Dendritic cell treated with granulocyte-macrophage colony-stimulating factor and Interleukin-4, amounts not matched to agents 40 ng/mL and 50 ng/mL, for 4 days (primary cell): ENCODE data around the gene GNG10.

ENCODE experiments used
- H3K27ac Mint-ChIP-seq: one replicate; pipeline ENCODE4 v1.8.0; 2022; ENCODE audit warnings: mild to moderate bottlenecking, mixed read lengths
- H3K27me3 Mint-ChIP-seq: one replicate; pipeline ENCODE4 v1.8.0; 2022; ENCODE audit warnings: mild to moderate bottlenecking, mixed read lengths
- H3K36me3 Mint-ChIP-seq: one replicate; pipeline ENCODE4 v1.8.0; 2022; ENCODE audit warnings: low read depth, mixed read lengths
- H3K4me1 Mint-ChIP-seq: one replicate; pipeline ENCODE4 v1.8.0; 2022; ENCODE audit warnings: low read depth, mixed read lengths
- H3K4me3 Mint-ChIP-seq: one replicate; pipeline ENCODE4 v1.8.0; 2022; ENCODE audit warnings: mild to moderate bottlenecking, moderate library complexity, mixed read lengths
- H3K9me3 Mint-ChIP-seq: one replicate; pipeline ENCODE4 v1.8.0; 2022; ENCODE audit warnings: mixed read lengths
- intact Hi-C: fragments of 100-400 bp; cut with micrococcal nuclease; formaldehyde crosslinking; loops from one replicate; pipeline ENCODE4 v1.15.0; 2022

Gene GNG10

DNA sequence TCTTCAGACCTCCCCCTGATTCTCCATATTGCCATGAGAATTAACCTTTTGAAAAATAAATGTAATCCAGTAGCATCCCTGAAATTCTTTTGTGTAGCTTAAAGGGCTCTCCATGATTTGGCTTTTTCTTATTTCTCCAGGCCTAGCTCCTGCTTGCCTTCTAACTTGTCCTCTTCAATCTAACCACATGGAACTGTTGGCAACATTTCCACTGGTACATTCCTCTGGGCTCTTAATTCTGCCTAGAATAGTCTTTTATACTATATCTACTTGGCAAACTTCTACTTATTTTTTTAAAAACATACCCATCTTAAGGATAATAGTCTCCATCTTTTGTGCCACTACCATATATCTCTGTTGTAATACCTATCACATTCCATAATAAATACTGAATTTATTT, 54.1 kb downstream of the GNG10 start:
- intact Hi-C loops, result no loop called here
- Mint-ChIP-seq H3K4me1 (no peaks in the 10 kb centered on the region), H3K27me3 (no peaks in the 10 kb centered on the region), H3K27ac (no peak overlapping the region), H3K4me3 (no peak overlapping the region), H3K9me3 (no peaks in the 10 kb centered on the region), H3K36me3 (no peaks in the 10 kb centered on the region)

DNA sequence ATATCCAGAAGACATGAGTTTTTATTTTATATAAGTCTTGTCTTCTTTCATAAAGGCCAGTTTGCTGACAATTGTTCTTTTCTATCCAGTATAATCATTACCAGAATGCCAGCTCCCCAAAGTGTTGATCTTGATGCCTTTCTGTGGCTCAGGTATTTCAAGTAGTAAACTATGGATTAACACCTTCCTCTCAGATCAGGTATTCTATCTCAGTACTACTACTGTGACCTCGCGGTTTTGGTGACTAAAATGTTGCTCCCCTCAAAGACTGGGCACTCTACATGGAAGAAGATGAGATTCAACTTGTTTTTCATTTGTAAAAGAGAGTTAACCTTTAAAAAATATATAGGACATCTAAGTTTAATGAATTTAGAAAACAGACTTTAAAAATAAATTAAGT, 58.1 kb downstream of the GNG10 start:
- H3K27ac Mint-ChIP-seq, result no peak overlapping the region
- intact Hi-C loops, result no loop called here
- H3K36me3 Mint-ChIP-seq, result no peaks in the 10 kb centered on the region
- H3K4me1 Mint-ChIP-seq, result no peaks in the 10 kb centered on the region
- H3K9me3 Mint-ChIP-seq, result no peaks in the 10 kb centered on the region
- H3K27me3 Mint-ChIP-seq, result no peaks in the 10 kb centered on the region
- no peak overlapping the region for H3K4me3 Mint-ChIP-seq
